SU-DHL-6 (cell line): Measurements from ENCODE around the gene BEST1.

Experiments used
- CTCF ChIP-seq: fragments of 200-600 bp; sonication (generic); IDR thresholded peaks from one replicate; pipeline ENCODE4 v1.5.1; 2017; ENCODE audit warnings: antibody characterized with exemption, mild to moderate bottlenecking, low read length, moderate library complexity; ENCODE audit not compliant: insufficient read depth, poor library complexity, severe bottlenecking
- EZH2phosphoT487 ChIP-seq: fragments of 200-600 bp; sonication (generic), shearing (Covaris generic); conservative IDR thresholded peaks from 2 replicates; pipeline ENCODE4 v1.6.1; 2018; ENCODE audit warnings: mild to moderate bottlenecking, antibody characterized with exemption, low read length, moderate library complexity, mixed read lengths

- no peak for TF ChIP-seq CTCF
- TF ChIP-seq EZH2phosphoT487 = no peak
Measured at GRCh38 chr11:61964058-61964665, 14.0 kb downstream of the BEST1 start.
